Right atrium auricular region (tissue), 2 donors: Measurements from ENCODE around the gene LPO. TPM values are rescaled to one million over a fixed set of nuclear protein-coding genes. Genes with fewer than 3 reads are reported as not detected.

Experiments
- DNase-seq: peaks from one replicate; pipeline ENCODE4 v3.0.0-alpha.2; 2019; ENCODE audit warnings: low spot score
- H3K27ac ChIP-seq, 2 donors: fragments of 200-600 bp; sonication (generic); 1 replicate in 1 of 2; 2 replicates in 1 of 2; pipeline ENCODE4 v1.5.1; 2016 to 2019
- H3K27me3 ChIP-seq, 2 donors: fragments of 200-600 bp; sonication (generic); one replicate each; pipeline versions ENCODE4 v1.5.1 to v1.6.0; 2017 to 2019
- H3K36me3 ChIP-seq: fragments of 200-600 bp; sonication (generic); one replicate; pipeline ENCODE4 v1.5.1; 2016
- H3K4me1 ChIP-seq, 2 donors: fragments of 200-600 bp; sonication (generic); one replicate each; pipeline versions ENCODE4 v1.5.1 to v1.6.0; 2017 to 2019
- H3K4me3 ChIP-seq, 2 donors: fragments of 200-600 bp; sonication (generic); 1 replicate in 1 of 2; 2 replicates in 1 of 2; pipeline ENCODE4 v1.5.1; 2017 to 2019; ENCODE audit warnings: mild to moderate bottlenecking in 1 of 2, moderate library complexity in 1 of 2
- H3K9me3 ChIP-seq, 2 donors: fragments of 200-600 bp; sonication (generic); one replicate each; pipeline ENCODE4 v1.5.1; 2019
- CTCF ChIP-seq, 2 donors: fragments of 200-600 bp; sonication (generic); IDR thresholded peaks; one replicate each; pipeline ENCODE4 v1.5.1; 2019; ENCODE audit warnings: antibody characterized with exemption in 2 of 2
- total RNA-seq, 2 donors: library from RNA; depleted of rRNA; stranded (reverse); fragments of >200 nt; gene quantifications; one replicate each; pipeline ENCODE4 v1.1.0, GENCODE V29; 2016

Gene LPO
- total RNA-seq, 2 donors from 2014 or later: not detected

GRCh38 chr17:58309918-58310259 is 71.5 kb downstream of the LPO start:
- Histone ChIP-seq H3K4me1 (no peaks in the 10 kb centered on the region), H3K36me3 (no peaks in the 10 kb centered on the region), H3K27me3 (no peaks in the 10 kb centered on the region), H3K4me3 (no peak overlapping the region), H3K9me3 (no peaks in the 10 kb centered on the region), H3K27ac (no peak overlapping the region)
- DNase-seq: no peak
- TF ChIP-seq CTCF (IDR thresholded peaks at IDR 0.05): no peak

DNA sequence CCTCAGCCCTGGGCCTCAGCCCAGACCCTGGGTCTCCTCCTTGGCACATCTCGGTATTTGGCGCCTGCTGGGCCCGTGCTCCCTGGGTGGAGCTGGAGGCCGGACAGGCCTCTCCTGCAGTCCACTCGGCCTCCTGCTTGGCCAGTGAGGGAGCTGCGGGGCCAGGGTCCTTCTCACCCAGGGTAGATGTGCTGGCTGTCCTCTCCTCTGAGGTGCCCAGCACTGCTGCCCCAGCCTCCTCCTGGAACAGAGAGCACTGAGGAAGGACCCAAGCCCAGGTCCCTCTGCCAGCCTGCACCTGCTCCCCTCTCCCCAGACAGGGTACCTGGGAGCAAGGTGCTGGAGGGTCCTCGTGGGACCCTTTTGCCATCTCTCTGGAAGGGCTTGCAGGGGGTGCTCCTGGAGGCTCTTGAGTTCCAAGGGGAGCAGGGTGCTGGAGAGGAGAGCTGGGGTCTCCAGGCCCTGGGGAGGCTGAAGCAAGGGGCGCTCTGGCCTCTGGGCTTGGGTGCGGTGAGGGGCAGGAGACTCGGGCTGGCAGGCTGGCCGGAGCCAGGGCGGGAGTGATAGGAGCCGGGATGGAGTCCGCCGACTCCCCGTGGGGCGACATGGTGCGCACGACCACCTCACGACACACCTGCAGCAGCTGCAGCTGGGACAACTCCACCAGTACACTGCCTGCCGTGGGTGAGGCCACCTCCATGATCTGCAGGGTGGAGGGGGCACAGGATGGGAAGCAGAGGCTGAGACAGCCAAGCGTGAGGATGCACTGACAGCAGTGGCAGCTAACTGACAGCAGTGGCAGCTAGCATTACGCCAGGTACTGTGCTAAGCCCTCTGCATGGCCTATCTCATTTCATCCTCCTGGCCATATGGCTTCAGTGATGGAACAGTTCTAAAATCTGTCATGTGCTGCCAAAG is 72.4 kb downstream of the LPO start:
- Histone ChIP-seq H3K27me3 (no peaks in the 10 kb centered on the region), H3K4me3 (no peak overlapping the region), H3K4me1 (no peaks in the 10 kb centered on the region), H3K36me3 (no peaks in the 10 kb centered on the region), H3K27ac (no peak overlapping the region), H3K9me3 (no peaks in the 10 kb centered on the region)
- no peak for DNase-seq
- no peak for TF ChIP-seq CTCF (IDR thresholded peaks at IDR 0.05)

DNA sequence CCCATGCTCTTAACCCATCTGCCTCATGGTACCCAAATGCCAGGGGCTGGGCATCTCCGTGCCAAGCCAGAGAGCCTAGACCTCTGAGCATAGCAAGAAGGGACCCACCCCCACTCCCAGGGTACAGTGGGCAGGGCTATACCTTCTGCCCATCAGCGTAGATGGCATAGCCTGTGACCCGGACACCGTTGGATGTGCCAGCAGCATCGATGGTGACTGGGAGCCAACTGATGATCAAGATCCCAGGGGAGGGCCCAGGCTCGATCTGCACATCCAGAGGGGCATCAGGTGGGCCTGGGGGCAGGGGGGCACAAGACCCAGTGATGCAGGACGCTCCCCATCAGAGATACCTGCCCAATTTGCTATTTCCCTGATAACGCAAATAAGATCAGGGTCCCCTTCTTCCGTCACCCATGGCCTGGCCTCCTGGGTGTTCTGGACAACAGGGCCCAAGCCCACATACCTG is 73.1 kb downstream of the LPO start:
- no peak for DNase-seq
- no peaks in the 10 kb centered on the region for H3K36me3 ChIP-seq
- H3K27me3 ChIP-seq: no peaks in the 10 kb centered on the region
- no peak overlapping the region for H3K27ac ChIP-seq
- H3K4me3 ChIP-seq: no peak overlapping the region
- H3K9me3 ChIP-seq: no peaks in the 10 kb centered on the region
- no peaks in the 10 kb centered on the region for H3K4me1 ChIP-seq
- no peak for TF ChIP-seq CTCF (IDR thresholded peaks at IDR 0.05)

DNA sequence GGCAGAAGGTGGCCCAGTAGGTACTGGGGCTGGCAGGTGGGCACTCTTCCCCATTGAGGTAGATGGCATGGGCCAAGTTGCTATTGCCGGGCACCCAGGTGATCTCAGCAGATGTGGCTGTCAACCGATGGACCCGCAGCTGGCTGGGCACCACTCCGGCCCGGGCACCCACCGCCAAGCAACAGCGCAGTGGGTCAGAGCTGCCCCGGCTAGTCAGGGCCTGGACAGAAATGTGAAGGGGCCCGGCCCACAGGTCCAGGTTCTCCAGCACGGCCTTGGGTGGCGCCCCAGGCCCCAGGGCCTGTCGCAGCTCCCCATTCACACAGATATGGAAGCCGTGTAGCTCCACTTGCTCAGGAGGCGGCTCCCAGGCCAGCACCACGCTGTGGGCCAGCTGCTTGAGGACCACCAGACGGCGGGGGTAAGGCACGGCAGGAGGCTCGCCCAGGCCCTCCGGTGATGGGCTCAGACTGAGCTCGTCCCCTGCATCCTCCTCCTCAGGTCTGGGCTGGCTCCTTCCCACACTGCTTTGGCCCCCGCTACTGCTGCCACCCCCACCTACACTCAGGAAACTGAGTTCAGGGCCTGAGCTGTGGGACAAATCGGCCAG is 73.7 kb downstream of the LPO start:
- Histone ChIP-seq H3K36me3 (no peaks in the 10 kb centered on the region), H3K27ac (no peak overlapping the region), H3K9me3 (no peaks in the 10 kb centered on the region), H3K27me3 (no peaks in the 10 kb centered on the region), H3K4me1 (no peaks in the 10 kb centered on the region), H3K4me3 (no peak overlapping the region)
- TF ChIP-seq CTCF (IDR thresholded peaks at IDR 0.05): no peak
- no peak for DNase-seq

DNA sequence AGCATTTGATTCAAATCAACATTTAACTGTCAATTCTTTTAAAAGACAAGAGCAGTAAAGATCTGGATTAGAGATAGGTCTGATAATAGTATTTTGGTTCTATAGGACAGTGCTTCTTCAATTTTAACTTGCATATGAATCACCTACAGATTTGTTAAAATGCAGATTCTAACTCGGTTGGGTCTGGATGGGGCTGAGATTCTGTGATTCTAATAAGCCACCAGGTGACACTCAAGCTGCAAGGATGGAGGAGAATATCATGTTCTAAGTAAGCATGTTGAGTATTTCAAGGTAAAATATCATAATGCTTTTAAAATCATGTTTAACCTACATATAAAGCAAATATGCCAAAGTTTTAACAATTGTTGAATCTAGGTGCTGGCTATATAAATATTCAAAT is 74.4 kb downstream of the LPO start:
- TF ChIP-seq CTCF (IDR thresholded peaks at IDR 0.05): no peak
- no peaks in the 10 kb centered on the region for H3K9me3 ChIP-seq
- DNase-seq: no peak
- no peaks in the 10 kb centered on the region for H3K36me3 ChIP-seq
- no peaks in the 10 kb centered on the region for H3K27me3 ChIP-seq
- H3K4me1 ChIP-seq: no peaks in the 10 kb centered on the region
- no peak overlapping the region for H3K27ac ChIP-seq
- no peak overlapping the region for H3K4me3 ChIP-seq
